Measurements from ENCODE around the gene THUMPD3. TPM values are rescaled to one million over a fixed set of nuclear protein-coding genes. Genes with fewer than 3 reads are reported as not detected.

The THUMPD3 gene, protein sequence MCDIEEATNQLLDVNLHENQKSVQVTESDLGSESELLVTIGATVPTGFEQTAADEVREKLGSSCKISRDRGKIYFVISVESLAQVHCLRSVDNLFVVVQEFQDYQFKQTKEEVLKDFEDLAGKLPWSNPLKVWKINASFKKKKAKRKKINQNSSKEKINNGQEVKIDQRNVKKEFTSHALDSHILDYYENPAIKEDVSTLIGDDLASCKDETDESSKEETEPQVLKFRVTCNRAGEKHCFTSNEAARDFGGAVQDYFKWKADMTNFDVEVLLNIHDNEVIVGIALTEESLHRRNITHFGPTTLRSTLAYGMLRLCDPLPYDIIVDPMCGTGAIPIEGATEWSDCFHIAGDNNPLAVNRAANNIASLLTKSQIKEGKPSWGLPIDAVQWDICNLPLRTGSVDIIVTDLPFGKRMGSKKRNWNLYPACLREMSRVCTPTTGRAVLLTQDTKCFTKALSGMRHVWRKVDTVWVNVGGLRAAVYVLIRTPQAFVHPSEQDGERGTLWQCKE
- 10 to 100 TPM; 53.1 to 62.4 (median 54.7) TPM for polyA plus RNA-seq (ENCODE audit: insufficient read length in 4 of 4)

- peak; percentile 80 to 85 (median 84) for DNase-seq (ENCODE audit: low read depth in 4 of 4, low spot score in 3 of 4)
Observed at GRCh38 chr3:9362731-9363530, at the start of gene THUMPD3. THUMPD3 (plus strand) TSS chr3:9363054; CDS start chr3:9365069, 2,015 bp downstream.

DNA sequence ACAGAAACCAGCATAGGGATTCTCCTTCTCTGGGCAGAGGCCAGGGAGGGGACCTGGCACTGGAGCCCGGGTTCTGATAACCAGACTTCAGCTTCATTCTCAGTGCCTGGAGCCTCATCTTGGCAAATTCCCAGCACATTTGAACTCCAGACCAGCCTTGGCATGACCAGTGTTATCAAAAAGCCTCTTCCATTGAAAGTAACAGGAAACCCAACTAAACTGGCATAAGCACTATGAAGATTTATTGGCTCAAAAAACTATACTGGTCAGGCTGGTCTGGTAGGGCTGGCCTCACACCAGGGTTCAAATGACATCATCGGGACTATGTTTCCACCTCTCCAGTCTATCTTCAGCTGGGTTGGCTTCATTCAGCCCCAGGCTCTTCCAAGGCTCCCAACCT is 48.1 kb upstream of the THUMPD3 start:
- DNase-seq (ENCODE audit: low read depth in 4 of 4, low spot score in 3 of 4) = no peak

DNA sequence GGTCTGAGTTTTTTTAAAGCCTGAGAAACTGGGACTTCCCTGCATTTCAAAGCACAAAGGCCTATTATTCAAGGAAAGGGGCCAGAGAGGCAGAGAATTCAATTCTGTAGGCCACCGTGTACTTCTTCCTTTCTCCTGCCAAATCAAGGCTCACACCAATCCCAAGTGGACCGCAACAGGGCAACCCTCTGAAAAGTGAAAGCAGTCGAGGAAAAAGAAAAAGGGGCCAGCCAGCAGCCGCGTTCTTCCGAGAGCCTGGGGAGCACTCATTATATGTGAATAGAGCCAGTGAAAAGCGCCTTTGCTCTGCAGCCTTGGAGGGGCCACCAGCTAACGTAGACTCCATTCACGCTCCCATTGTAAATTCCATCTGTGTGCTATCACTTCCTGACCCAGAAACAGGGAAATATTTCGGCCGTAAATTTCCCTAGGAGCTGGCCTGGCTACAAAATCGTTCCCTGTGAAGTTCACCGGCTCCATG is 45.9 kb upstream of the THUMPD3 start:
- DNase-seq (ENCODE audit: low read depth in 4 of 4, low spot score in 3 of 4) = peak in 2 of 4 donors; percentile 32 to 56

GRCh38 chr3:9322780-9323179 is 40.1 kb upstream of the THUMPD3 start:
- no peak for DNase-seq (ENCODE audit: low read depth in 4 of 4, low spot score in 3 of 4)

DNA sequence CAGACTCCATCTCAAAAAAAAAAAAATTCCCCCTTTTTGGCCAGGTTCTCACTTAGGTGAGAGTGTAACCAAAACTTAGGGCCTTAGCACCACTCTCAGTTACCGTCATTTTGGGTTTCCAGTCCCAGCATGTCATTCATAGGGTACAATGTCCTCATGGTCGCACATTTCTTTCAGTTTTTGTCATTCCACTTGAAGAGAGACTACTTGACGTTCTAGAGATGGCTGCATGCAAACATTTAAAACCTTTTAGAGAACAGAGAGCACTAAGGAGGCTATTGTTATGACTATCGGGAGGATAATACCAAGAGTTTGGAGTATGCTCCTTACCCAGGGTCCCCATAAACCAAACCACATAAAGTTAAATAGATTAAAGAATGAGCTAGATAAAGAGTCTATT is 37.9 kb upstream of the THUMPD3 start:
- DNase-seq (ENCODE audit: low read depth in 4 of 4, low spot score in 3 of 4) = no peak

- no peak for DNase-seq (ENCODE audit: low read depth in 4 of 4, low spot score in 3 of 4)
Observed at GRCh38 chr3:9327578-9327977, 35.3 kb upstream of the THUMPD3 start.

DNA sequence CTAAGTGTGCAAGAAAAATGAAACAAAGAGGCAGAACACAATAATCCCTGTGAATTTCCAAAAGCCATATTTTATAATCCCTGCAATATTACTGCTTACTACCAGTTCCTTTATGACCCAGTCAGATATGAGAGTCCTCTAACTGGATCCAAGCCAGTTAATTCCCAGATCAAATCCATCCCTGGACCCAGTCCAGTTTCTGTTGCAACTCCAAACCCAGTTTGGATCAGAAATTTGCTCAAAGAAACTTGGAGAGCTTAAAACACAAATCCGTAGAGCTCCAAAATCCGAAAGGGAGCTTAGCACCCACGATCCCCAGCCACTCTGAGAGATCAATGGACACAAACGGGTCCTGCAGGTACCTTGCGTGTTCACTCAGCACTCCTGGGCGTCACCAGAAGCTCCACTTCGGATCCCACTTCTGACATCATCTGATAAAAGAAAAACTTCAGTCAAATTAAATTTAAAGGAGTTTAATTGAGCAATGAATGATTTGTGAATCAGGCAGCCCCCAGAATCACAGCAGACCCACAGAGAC is 32.6 kb upstream of the THUMPD3 start:
- no peak for DNase-seq (ENCODE audit: low read depth in 4 of 4, low spot score in 3 of 4)

DNA sequence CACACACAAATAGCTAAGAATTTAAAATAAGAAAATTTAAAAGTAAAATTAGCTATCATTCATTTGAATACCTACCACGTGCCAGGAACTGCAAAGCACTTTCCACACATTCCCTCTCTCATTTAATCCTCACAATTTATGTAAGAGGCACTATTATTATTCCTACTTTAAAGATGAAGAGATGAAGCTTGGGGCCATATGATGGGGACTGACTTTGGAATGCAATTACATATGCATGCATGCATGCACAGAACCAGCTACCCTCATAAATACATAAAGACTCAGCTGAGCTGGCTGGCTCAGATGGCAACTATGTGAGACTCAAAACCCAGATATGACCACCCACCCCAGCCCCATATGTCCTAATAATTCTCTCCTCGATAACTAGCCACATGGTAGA is 31.7 kb upstream of the THUMPD3 start:
- no peak for DNase-seq (ENCODE audit: low read depth in 4 of 4, low spot score in 3 of 4)

DNA sequence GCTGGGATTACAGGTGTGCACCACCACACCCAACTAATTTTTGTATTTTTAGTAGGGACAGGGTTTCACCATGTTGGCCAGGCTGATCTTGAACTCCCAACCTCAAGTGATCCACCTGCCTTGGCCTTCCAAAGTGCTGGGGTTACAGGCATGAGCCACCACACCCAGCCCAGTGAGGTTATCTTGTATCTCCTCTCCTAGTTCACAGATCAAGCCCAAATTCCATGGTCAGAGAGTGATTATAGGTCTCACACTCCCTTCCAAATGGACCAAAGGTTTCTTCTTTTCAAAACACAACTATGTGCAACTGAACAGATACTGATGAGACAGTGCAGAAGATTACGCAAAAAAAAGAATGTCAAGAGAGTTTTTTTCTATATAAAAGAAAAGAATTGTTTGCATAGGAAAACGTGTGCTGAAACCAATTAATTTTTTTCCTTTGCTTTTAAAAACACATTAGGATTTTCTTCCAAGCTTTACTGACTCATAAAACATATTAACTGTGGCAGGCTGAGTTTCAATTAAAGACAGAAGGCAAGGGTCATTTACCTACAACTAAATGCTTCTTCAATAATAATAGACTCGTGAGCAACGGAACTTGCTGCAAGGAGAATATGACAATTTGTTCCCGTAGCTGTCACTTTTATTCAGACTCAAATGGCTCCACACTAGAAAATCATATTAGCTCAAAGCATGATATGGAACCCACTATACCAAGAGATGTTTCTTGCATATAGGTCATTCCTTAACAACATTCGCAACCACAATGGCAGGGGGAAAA is 30.4 kb upstream of the THUMPD3 start:
- DNase-seq (ENCODE audit: low read depth in 4 of 4, low spot score in 3 of 4) = no peak

- no peak for DNase-seq (ENCODE audit: low read depth in 4 of 4, low spot score in 3 of 4)
Observed at GRCh38 chr3:9339761-9340471, 22.9 kb upstream of the THUMPD3 start.

DNA sequence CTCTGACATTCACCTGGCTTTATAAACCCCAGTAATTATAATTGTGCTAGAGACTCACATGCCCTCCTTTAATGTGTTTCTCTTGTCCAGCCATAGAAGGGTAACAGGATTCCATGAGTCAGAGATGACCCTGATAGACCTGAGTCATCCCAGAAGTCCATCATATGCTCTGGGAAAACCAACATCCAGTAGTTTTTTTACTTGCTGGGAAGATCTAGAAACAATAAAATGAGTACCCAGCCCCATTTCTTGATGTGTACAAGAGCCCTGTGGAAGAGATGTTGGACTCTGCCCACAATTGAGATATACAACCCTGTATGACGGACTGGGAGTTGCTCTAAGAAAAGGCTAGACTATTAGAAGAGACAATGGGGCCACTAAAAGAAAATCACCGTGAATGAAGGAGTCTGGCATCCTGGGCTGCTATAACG is 22.4 kb upstream of the THUMPD3 start:
- DNase-seq (ENCODE audit: low read depth in 4 of 4, low spot score in 3 of 4) = no peak

DNA sequence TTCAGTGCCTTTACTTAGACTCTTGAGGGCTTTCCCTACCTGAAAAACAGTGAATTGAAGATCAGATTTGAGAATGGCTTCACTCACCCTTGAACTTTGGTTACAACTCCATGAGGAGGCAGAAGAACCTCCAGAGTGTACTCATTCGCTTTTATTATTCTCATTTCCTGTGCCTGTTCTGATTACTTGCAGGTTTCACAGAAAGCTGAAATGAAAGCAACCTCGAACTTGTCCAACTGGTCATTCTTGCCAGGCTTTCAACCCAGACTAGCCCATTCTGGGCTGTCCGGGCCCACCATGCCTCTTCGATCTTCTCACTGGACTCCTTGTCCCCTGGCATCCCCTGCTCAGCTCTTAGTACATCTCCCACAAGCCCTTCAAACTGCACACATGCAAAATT is 20.2 kb upstream of the THUMPD3 start:
- no peak for DNase-seq (ENCODE audit: low read depth in 4 of 4, low spot score in 3 of 4)

GRCh38 chr3:9343115-9343514 is 19.7 kb upstream of the THUMPD3 start:
- no peak for DNase-seq (ENCODE audit: low read depth in 4 of 4, low spot score in 3 of 4)

- DNase-seq (ENCODE audit: low read depth in 4 of 4, low spot score in 3 of 4) = no peak
Observed at GRCh38 chr3:9345041-9345440, 17.8 kb upstream of the THUMPD3 start.

DNA sequence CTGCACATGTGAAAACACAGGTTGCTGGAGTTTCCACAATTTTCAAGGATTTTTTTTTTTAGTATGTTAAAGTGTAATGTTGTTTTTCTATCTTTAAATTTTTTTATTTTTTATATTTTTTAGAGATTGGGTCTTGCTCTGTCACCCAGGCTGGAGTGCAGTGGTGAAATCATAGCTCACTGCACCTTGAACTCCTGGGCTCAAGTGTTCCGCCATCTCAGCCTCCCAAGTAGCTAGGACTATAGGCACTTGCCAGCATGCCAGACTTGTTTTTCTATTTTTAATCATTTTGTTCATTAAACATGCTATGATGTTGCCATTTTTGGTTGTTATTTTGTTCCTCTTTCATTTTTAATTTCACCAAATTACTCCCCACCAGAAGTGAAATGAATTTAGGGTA is 16.7 kb upstream of the THUMPD3 start:
- no peak for DNase-seq (ENCODE audit: low read depth in 4 of 4, low spot score in 3 of 4)

- no peak for DNase-seq (ENCODE audit: low read depth in 4 of 4, low spot score in 3 of 4)
Observed at GRCh38 chr3:9347081-9347480, 15.8 kb upstream of the THUMPD3 start.

DNA sequence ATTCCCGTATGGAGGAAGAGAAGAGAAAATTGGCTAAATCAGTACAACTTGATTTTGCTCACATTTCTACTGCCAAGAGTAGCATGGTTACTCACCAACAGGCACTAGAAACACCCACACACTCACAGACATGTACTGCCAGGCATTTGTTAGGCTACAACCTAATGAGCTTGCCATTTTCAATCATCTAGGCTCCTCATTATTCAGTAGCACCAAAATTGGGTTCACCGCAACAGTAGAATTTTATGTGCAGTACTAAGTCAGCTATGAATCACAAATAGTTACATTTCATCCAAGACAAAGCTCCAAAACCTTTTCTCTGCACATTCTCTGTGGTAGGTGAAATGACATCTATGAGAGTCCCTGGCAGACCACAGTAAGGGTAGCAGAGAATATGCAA is 15.0 kb upstream of the THUMPD3 start:
- no peak for DNase-seq (ENCODE audit: low read depth in 4 of 4, low spot score in 3 of 4)

DNA sequence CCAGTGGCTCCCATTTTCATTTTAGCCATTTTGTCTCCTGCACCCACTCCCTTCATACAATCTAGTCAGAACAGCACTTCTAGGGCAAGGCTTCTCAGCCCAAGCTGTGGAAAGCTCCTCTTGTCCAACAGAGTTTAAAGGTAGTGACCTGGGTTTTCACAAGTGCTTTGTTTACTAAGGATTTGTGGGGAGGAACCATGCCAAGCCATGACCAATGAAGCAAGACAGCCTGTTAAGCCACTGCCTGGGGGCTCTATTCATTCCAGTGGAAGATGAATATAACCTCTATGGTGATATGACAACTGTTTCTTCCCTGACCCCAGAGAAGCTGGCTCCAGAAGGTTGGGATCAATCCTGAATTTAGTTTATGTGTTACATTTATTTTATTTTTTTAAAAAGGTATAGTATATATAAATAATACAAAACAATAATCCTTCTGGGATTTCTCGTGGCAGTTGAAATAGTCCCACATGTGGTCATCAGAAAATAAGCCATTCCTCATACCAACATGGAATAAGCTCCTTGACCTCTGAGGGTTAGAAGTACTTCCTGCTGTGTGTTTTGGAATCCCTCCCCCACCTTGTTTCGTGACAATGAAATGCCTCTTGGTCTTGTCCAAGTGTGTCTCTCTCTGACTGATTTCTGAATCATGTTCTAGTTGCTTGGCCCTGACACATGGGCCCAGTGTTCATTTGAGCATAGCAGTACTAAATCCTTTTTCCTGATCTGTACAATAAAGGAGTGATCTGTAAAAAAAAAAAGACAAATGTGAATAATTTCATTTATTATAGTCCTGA is 13.3 kb upstream of the THUMPD3 start:
- no peak for DNase-seq (ENCODE audit: low read depth in 4 of 4, low spot score in 3 of 4)

DNA sequence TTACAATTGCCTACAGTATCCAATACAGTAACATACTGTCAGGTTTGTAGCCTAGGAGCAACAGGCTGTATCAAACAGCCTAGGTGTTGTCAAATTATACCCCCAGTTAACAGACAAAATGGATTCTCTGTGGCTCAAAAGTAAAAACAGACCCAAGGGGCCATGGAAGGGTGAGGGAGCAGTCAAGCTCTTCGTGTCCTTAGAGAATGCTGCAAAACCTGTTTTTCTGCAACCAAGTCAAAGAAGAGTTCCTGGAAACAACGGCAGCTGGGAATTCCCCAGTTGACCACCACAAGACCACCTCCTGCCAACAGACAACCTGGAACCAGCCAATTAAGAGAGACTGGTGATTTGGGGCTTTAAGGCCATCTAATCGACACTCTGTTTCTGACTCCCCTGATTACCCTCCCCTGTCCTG is 11.1 kb upstream of the THUMPD3 start:
- DNase-seq (ENCODE audit: low read depth in 4 of 4, low spot score in 3 of 4) = peak in 1 of 4 donors; percentile 46

All from right renal pelvis (tissue), 4 donors.